Left hindlimb (tissue), 1 donor: Measurements from ENCODE around the gene ASCL2.

ENCODE experiments used
- DNase-seq: peaks from one replicate; pipeline ENCODE4 v3.0.0-alpha.2; 2018

The ASCL2 gene

DNA sequence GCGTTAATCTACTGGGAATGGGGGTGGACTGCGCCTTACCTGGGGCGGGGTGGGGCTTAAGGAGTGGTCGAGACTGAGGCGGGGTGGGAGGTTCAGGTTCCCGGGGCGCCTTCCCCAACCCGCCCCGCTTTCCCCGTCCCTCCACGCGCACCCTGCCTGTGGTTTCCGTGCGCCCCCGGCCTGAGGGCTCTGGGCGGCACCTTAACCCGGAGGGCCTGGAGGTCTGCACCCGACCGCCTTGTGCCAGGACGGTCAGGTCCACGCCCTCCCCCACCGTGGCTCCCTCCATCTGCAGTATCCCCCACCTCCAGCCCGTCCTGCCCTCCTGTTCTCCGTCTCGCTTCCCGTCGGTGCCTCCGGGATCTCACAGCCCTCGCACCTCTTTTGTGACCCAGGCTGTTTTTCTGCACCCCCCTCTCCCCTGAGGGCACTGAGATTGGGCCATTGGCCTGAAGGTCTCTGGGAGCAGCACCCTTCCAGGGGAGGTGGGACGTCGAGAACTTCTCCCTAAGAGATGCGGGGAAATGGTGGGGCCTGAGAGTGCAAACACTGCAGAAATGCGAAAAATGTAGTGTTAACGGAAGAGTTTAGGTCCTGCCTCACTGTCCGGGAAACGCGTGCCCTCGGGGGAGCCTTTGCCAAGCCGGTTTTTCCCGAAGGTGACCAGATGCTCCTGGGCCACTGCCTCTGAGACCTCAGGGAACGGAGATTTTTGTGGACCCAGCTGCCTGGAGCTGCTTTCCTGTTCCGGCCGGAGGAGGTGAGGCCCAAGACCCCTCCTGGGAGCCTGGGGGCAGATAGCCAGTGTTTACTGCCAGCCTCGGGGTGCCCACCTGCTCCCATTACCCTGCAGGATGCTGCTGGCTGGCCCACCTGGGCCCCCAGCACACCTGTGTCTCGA, 1.2 kb upstream of the ASCL2 start:
- DNase-seq, result peak; percentile 24

DNA sequence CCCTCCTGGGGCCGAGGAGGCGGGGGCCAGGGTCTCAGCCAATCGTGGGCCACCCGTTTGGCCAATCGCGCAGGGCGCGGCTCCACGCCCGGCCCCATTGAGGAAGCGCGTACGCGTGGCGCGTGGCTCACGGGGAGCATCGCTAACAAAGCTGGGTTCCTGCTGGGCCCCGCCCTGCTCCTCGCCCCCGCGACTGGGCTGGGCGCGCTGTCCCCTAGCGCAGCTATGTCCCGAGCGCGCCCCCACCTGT, 614 bp upstream of the ASCL2 start:
- DNase-seq, result no peak

DNA sequence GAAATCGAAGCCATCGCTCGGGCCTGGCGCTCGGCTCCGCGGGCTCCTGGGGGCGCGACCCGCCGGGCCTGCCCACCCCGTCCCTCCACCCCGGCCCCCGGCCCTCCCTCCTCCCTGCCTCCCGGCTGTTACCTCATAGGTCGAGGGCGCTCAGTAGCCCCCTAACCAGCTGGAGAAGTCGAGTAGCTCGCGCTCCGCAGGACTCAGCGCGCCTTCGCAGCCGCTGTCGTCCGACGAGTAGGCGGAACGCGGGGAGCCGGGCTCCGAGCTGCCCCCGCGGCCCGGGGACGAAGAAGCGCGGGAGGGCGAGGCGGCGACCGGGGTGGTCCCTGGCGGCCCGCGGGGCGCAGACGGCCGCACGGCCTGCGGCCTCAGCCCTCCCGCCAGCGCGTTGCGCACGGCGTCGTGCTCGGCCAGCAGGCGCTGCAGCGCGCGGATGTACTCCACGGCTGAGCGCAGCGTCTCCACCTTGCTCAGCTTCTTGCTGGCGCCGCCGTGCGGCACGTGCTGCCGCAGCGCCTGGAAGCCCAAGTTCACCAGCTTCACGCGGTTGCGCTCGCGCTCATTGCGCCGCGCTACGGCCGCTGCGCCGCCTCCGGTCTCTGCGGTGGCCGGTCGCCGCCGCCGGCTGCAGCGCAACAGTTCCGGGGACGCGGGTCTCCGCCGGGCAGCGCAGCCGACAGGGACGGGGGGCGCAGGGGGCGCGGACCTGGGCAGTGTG, 627 bp downstream of the ASCL2 start:
- DNase-seq, result peak; percentile 74

DNA sequence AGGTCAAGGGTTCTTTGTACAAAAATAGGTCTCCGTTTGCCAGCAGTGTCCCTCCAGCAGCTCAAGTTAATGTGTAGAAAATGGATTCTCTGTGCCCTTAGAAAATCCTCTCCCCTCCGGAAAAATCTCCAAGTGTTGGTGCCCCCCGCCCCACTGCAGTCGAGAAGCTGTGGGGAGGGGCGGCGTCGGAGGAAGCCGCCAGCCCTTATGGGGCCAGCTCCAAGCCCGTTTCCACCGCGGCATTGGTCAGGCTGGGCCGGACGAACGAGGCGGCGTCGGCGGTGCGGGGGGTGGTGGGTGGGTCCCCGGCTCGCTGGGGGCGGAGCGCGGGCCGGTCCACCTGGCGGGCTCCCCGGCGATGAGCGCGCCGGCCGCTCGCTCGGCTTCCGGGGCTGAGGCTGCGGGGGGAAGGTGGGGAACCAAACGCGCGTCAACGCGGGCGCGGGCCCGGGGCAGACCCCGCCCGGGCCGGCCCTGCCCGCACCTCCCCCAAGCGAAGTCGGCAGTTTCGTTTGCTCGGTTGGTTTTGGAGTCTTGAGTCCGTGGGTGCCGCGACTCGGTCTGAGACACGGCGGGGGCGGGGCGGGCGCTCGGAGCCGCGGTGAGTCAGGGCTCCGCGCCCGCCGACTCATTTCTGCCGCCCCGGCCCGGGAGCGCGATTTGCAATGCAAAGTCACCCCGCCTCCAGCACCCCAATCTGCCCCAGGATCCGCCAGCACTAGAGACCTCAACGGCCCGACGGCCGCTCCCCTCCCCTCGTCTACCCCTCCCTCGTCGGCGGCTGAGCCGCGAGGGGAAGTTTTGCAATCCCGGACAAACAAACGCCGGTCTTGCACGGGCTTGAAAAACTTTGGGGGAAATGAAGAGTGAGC, 1.4 kb downstream of the ASCL2 start:
- no peak for DNase-seq

DNA sequence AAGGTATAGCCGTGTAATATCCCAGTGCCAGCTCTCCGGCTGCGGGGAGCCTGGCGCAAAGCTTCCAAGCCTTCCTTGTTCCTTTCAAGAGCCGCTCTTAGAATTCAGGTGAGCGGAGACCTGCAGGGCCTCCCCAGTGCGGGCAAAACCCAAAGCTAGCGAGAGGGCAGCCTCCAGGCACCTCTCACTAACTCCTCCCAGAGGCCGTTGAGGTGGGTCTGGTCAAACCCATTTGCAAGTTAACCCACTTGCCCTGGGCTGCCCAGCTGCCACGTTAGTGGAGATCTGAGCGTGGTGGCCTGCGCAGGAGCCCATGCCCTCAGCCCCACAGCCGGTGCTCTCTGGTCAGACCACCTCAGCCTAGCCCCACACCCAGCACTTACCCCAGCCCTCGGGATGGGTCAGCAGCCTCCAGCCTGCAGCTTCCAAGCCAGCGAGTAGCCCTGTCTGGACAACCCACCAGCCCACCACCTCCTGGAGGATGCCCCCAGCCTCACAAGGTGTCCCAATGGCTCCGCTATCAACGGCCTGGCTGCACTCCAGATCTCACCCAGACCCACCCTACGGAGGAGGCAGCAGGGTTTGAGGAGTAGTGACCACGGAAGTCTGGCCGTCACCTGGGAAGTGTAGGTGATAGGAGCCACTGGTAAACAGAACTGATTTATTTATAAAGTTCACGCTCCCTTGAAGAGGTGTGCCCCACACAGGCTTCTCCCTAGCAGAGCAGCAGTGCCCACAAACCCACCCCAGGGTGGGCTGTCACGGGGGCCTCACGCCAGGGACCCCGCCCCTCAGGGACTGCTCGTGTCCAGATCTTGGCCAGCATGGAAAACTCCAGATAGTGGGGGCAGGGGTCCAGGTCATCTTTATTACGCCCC, 2.3 kb downstream of the ASCL2 start:
- DNase-seq, result no peak

DNA sequence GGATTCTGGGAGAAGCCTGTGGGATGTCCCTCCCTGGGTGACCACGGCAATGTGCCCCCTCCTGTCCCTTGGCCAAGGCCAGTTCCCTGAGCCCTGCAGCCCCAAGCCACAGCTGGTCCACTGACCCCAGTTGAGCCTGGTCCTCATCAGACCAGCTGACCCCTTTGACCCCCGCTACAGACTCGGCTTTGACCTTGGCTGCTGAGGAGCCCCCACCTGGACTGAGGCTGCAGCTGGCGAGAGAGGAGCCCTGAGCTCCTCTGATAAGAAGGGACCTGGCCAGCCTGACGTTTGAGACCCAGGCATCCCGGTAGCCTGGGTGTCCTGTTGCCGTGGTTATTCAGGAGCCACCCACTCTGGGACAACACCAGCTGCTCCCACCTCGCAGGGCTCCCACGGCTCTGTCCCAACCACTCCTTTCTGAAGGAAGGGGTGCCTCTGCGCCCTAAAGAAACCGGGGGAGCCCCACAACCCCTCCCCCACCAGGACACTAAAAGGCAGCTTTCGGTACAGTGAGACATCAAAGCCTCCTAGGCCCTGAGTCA, 3.0 kb downstream of the ASCL2 start:
- DNase-seq, result no peak

DNA sequence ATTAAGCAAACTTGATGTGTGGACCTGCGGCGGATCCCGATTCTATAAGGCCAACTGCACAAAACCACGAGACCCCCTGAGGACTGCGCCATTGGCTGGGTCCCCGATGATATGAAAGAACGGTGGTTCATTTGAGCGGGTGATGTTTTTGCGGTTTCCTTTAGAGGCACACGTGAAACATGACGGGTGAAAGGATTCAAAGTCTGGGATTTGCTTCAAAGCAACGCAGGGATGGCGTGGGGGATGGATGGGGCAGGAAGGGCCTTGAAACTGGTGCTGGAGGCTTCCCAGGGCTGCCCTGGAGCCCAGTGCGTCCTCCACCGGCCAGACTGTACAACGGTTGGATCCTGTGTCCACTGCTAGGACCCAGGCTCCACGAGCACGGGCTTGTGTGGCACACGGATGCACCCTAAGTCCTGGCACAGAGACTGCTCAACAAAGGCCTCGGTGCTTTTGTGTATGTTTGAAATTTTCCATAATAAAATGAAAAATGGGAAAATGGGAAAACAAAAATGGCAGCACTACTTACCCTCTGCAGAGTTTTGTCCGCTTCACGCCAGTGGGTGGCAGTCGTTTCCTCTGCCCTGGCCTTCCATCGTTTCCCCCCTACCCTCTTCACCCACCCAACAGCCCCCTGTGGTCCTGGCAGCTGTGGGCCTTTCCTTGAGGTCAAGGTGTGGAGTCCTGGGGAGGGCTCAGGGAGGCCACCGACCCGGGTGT, 3.6 kb downstream of the ASCL2 start:
- no peak for DNase-seq

DNA sequence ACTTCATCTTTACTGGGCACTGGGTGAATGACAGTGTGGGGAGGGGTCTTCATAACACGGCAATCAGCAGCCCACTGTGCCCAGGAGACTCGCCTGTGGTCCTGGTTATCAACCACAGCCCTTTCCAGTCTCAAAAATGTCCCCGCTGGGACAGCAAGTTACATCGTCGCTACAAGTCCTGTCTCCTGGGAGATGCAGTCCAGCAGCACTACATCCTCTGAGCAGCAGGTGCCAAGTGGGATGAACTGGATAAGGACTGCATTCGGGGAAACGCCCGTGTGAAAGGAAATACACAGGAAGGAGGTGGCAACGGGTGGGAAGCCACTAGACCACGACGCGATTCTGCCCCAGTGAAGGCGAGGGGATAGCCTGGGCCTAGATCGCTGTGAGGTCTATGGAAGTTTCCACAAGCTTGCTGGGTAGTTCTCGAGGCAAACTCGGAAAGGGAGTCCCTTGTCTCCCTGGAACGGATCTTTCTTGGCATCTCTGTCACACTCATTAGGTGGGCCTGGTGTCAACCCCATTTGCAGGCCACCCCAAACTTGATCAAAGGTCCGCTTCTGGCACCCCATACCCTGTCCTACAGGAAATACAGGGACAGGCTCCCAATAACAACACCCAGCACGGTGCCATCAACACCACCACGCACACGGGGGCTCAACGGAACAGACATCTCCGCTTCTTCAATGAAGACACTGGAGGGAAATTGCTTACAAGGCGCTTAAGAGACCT, 4.4 kb downstream of the ASCL2 start:
- no peak for DNase-seq

DNA sequence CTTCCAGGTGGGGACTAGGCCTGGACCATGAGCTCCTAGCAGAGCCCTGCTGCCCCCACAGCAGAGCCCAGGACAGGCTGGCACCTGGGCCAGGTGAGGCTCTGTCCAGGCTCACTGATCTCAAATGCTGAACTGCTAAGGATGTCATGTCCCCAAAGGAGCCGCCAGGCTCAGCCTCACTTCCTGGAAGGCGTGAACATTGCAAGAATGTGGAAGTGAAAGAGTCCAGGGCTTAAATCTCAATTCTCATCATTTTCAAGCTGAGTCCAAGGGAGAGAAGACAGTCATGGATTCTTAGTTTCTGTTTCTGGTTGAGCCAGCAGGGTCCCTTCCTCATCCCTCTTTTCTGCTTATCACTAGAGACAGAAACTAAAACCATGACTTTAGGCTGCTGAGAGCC, 5.0 kb downstream of the ASCL2 start:
- DNase-seq, result no peak

DNA sequence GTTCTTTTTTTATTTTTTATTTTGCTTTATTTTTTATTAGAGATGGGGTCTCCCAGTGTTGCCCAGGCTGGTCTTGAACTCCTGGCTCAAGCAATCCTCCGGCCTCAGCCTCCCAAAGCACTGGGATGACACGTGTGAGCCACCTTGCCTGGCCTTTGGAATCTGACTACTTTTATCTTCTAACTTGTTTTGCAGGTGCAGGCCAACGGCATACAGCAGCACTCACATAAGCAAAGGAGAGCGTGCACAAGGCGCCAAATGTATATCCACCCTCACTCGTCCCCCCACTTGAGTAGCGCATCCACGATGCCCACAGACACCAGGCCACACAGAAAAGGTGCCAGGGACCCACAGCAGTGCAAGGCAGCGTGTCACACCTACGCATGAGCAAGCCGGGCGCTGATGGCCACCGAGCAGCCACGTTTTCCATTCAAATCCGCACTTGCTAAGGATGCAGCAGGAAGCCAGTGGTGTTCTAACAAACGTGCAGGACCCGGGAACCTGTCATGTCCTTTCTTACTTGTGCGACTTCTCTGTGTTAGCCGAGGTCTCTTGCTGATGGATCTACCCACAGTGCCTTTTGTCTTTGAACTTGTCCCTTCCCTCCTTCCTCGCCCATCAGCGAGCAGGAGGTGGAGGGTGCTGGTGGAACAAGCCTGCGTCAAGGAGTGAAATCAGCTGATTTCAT, 5.9 kb downstream of the ASCL2 start:
- no peak for DNase-seq

DNA sequence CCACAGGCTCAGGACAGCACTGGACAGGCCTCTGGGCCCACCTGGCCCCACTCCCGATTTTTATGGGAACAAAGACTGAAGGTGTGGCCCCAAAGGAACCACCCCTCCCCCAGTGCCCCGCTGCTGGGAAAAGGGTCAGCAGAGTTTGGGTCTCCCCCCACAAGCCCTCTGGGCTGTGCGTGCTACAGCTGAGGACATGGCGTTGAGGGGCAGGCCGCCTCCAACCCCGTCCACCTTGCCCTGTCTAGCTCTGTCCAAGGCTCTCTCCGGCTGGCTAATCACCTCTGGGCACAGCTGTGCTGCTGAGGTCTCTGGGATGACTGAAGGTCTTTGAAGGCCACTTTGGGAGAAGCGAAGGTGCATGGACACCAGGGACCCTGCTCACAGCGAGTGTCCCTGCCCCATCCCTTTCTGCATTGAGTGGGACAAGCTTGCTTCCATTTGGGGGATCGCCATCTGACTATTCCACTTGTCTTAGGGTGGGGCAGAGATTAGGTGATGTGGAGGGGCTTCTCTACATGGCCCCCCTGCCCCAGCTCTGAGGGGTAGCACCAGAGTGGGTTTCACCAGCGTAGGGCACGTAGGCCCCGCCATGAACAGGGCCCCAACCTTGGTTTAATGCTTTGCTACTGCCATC, 6.5 kb downstream of the ASCL2 start:
- no peak for DNase-seq

DNA sequence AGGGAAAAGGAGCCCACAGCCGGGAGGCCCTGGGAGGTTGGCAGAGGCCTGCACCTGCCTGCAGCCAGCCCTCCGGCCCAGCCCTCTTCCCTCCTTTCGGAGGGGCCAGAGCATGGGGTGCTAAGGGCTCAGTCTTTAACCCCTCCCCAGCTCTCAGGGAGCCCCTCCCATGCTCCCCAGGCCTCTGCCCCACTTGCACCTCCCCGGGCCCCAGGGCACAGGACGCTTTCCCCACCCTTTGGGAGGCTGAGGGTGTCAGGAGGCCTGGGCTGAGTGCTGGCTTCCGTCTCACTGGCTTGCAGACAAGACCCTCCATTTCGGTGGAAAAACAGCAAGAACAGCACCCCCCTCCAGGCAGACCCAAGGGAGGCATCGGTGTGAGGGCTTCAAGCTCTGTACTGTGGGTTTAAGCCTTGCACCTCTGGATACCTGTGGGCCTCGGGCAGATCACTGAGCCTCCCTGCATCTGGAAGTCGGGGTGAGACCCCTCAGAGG, 7.3 kb downstream of the ASCL2 start:
- no peak for DNase-seq

DNA sequence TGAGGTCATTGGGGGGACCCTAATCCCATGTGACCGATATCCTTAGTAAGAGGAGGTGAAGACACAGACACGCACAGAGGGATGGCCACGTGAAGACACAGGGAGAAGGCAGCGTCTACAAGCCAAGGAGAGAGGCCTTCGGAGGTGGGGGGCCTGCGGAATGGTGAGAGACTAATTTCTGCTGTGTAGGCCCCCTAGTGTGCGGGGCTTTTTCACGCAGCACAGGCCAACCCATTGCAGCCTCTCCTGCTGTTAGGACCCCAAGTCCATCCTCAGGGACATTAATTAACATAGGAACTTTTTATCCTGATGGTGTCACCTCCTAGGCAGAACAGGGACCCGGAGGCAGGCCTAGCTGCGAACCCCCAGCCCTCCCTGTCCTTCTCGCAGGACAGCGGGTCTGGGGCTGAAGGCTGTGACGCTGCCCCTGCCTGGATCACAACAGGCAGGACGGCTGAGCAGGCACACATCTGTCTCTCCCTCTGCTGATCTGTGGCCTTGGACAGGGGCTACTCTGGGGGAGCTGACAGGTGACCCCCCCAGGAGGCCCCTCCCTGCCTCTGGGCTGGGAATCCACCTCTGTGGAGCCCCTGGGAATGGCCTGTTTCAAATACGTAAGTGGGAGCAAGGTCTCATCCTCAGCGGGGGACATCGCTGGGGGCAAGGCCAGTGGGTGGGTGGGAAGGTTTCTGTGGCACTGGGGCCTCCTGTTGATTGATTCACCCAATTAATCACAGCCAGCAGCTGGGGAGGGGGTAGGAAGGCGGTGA, 7.9 kb downstream of the ASCL2 start:
- no peak for DNase-seq

DNA sequence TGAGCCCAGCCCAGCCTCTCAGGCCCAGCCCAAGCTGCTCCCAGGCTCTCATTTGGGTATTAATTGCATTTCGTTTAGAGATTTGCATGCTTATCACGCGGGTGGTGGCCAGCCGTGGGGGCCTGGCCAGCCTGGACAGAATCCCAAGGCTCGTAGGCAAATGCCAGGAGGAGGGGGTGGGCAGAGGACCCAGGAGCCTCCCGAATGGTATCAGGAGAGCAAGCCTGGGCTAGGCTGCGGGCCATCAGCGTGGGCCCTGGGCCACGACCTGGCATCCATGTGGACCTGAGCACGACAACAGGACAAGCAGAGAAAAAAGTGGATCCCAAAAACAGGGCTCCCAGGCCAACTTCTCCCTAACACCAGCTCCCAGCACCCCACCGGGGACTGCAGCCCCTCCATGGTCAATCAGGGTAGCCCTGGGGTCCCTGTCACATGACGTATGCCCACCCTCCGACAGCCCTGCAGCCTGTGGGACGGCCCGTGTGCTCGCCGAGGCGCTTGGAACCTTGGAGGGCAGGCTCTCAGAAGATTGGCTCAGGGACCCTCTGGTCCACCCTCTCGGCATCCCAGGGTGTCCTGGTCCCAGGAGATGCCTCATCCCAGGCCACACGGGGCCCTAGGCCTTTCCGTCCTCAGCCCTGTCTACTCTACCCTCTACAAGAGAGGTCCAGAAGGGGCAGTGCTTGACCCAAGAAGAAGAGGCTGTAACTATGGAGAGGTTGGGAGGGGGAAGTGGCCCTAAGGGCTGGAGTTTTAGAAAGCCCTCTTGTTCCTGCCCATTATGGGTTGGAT, 8.8 kb downstream of the ASCL2 start:
- DNase-seq, result no peak

DNA sequence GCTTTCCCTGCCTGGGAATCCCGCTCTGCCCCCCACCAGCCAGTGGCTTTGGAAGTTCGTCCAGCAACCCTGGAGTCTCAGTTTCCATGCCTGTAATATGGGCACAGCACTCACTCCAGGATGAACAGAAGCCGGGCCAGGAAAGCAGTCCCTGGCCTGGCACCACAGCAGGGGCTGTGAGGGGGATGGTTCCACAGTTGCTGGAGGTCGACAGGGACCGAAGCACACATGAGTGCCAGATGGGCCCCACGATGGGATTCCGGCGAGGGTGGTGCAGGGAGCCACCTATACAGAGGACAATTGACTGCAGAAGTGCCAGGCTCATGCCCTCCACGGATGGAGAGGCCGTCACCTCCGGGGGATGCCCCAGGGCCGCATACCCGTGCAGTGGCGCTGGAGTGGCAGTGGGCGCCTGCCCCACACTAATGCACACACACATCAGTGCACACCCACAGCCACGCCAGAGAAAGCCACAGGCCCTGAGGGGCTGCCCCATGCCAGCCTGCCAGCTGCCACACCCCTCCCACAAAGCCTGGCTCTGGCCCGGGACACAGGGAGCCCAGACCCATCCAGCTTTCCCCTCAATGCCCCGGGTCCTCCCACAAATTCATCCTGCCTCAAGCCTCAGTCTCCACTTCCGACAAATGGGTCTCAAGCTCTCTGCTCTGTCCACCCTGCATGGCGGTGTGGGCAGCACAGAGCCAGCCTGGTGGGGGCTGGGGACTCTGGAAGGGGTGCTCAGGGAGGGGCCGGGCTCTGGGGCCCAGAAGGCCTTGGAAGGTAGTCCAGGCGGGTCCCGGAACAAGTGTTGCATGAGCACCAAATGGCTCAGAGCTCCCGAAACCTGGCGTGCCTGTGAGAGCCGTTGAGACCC, 9.7 kb downstream of the ASCL2 start:
- DNase-seq, result no peak

DNA sequence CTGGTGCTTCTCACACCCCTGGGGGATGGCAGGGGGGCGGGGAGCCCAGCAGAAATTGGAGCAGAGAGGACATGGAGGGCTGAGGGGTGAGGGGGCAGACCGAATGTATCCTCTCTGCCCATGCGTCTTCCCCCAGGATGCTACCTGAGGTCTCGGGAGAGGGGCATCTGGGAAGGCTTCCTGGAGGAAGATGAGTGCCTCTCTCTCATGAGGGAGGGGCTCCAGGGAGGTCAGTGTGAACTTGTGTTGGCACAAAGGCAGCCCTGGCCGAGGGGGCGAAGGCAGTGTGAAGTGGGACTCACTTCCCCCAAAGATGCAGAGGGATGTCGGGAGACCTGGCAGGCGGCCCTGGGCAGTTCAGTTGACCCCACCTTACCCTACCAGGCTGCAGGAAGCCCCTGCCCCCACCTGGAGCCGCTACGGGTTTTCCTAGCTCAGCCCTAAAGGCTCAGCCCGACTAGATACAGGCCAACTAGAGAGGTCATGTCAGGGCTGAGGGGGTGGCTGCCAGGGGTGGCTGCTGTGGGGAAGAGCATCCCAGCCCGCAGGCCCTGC, 10.4 kb downstream of the ASCL2 start:
- no peak for DNase-seq

DNA sequence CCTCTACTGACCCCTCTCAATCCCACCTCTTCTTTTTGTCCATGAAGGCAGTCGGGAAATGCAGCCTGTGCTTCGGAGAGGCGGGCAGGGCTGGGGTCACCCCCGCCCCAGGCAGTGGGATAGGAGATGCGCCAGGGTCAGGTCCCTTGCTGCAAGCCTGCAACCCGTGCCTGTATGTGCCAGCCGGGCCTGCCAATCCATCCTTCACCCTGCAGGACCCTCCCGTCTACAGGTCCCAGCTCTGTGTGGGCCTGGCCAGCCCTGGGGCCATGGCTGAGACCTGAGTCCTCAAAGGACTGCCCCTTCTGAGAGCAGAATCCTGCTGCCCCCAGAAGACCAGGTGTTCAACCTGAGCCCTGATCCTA, 10.9 kb downstream of the ASCL2 start:
- DNase-seq, result no peak
